COR-L47 (cell line): ENCODE measurements around the gene AFF2.

ENCODE experiments used
- DNase-seq: peaks from one replicate; lab custom pipeline; 2025; lab: John Stamatoyannopoulos, UW

The AFF2 gene

GRCh38 chrX:148500423-148501385 lies at the start of gene AFF2:
TSS of gene AFF2 (plus strand) at chrX:148500617. CDS start at chrX:148501098, 481 bp downstream.
- DNase-seq = no peak

- DNase-seq = no peak
These were observed 43.1 kb upstream of the AFF2 start for GRCh38 chrX:148457279-148457678.

GRCh38 chrX:148459343-148459742 lies 41.1 kb upstream of the AFF2 start:
- no peak for DNase-seq

GRCh38 chrX:148466292-148466691 lies 34.1 kb upstream of the AFF2 start:
- DNase-seq = no peak

- DNase-seq = no peak
These were observed 30.1 kb upstream of the AFF2 start for GRCh38 chrX:148470324-148470723.

- DNase-seq = no peak
These were observed 26.4 kb upstream of the AFF2 start for GRCh38 chrX:148474030-148474429.

GRCh38 chrX:148492057-148492456 lies 8.4 kb upstream of the AFF2 start:
- DNase-seq = no peak

GRCh38 chrX:148495176-148495575 lies 5.2 kb upstream of the AFF2 start:
- no peak for DNase-seq

- no peak for DNase-seq
These were observed 2.4 kb upstream of the AFF2 start for GRCh38 chrX:148498067-148498466.

GRCh38 chrX:148499638-148500422 lies 587 bp upstream of the AFF2 start:
- DNase-seq = no peak

GRCh38 chrX:148501386-148502066 lies 1.1 kb downstream of the AFF2 start:
- DNase-seq = no peak

GRCh38 chrX:148504506-148504905 lies 4.1 kb downstream of the AFF2 start:
- DNase-seq = no peak

- no peak for DNase-seq
These were observed 7.0 kb downstream of the AFF2 start for GRCh38 chrX:148507418-148507817.

GRCh38 chrX:148512453-148512852 lies 12.0 kb downstream of the AFF2 start:
- no peak for DNase-seq

GRCh38 chrX:148513661-148514060 lies 13.2 kb downstream of the AFF2 start:
- DNase-seq = no peak

- no peak for DNase-seq
These were observed 16.8 kb downstream of the AFF2 start for GRCh38 chrX:148517176-148517575.

GRCh38 chrX:148522006-148522405 lies 21.6 kb downstream of the AFF2 start:
- no peak for DNase-seq

- DNase-seq = no peak
These were observed 23.1 kb downstream of the AFF2 start for GRCh38 chrX:148523303-148524080.

- DNase-seq = no peak
These were observed 30.2 kb downstream of the AFF2 start for GRCh38 chrX:148530464-148531077.

- DNase-seq = no peak
These were observed 33.9 kb downstream of the AFF2 start for GRCh38 chrX:148534291-148534690.

- DNase-seq = no peak
These were observed 35.2 kb downstream of the AFF2 start for GRCh38 chrX:148535639-148536038.
